SK-N-SH treated with all-trans-retinoic acid at 6 μM for 48 hours (cell line): ENCODE data around the gene KCTD2.
"Not testable (repeated sequence)": the region's sequence is repeated elsewhere in the genome, so short reads cannot be mapped to it uniquely, and the experiment has no call there.

Experiments
- ATAC-seq: fragments of 200-7000 bp; cut with Tn5 transposase; 3 replicates; pipeline ENCODE4 v1.9.1; 2020; ENCODE audit warnings: mild to moderate bottlenecking, moderate library complexity
- ARNTL ChIP-seq: fragments of 450-650 bp; formaldehyde crosslinking; IDR thresholded peaks from 2 replicates; pipeline ENCODE4 v1.5.0; 2020; ENCODE audit warnings: low read depth, mild to moderate bottlenecking, moderate library complexity, borderline replicate concordance
- CREB5 ChIP-seq: fragments of 250-450 bp; sonication (Bioruptor Pico); IDR thresholded peaks from 2 replicates; pipeline ENCODE4 v1.5.1; 2020; ENCODE audit warnings: low read depth, mild to moderate bottlenecking, moderate library complexity
- CSDC2 ChIP-seq: fragments of 250-450 bp; sonication (Bioruptor Pico); IDR thresholded peaks from 2 replicates; pipeline ENCODE4 v1.5.0; 2020; ENCODE audit warnings: mild to moderate bottlenecking, moderate library complexity
- CSRNP3 ChIP-seq: fragments of 250-450 bp; sonication (Bioruptor Pico); IDR thresholded peaks from 2 replicates; pipeline ENCODE4 v1.5.1; 2021; ENCODE audit warnings: mild to moderate bottlenecking, moderate library complexity
- ESRRG ChIP-seq: fragments of 250-450 bp; sonication (Bioruptor Pico); IDR thresholded peaks from 2 replicates; pipeline ENCODE4 v1.6.1; 2021; ENCODE audit warnings: mild to moderate bottlenecking
- GLIS3 ChIP-seq: fragments of 250-450 bp; sonication (Bioruptor Pico); IDR thresholded peaks from 2 replicates; pipeline ENCODE4 v1.5.0; 2020; ENCODE audit warnings: mild to moderate bottlenecking, moderate library complexity
- ISL1 ChIP-seq: fragments of 250-450 bp; sonication (Bioruptor Pico); IDR thresholded peaks from 2 replicates; pipeline ENCODE4 v2.1.2; 2022; ENCODE audit warnings: mild to moderate bottlenecking, moderate library complexity
- OSR1 ChIP-seq: fragments of 250-450 bp; sonication (Bioruptor Pico); IDR thresholded peaks from 2 replicates; pipeline ENCODE4 v1.8.0; 2022; ENCODE audit warnings: moderate library complexity, mild to moderate bottlenecking, inconsistent platforms
- PATZ1 ChIP-seq: fragments of 250-450 bp; sonication (Bioruptor Pico); IDR thresholded peaks from 2 replicates; pipeline ENCODE4 v1.8.0; 2020; ENCODE audit warnings: mild to moderate bottlenecking, moderate library complexity, borderline replicate concordance
- PPARA ChIP-seq: fragments of 250-450 bp; sonication (Bioruptor Pico); IDR thresholded peaks from 2 replicates; pipeline ENCODE4 v1.5.0; 2020; ENCODE audit warnings: mild to moderate bottlenecking, borderline replicate concordance
- RARB ChIP-seq: fragments of 250-450 bp; sonication (Bioruptor Pico); IDR thresholded peaks from 2 replicates; pipeline ENCODE4 v1.8.0; 2021; ENCODE audit warnings: mild to moderate bottlenecking, moderate library complexity
- SNAI2 ChIP-seq: fragments of 250-450 bp; sonication (Bioruptor Pico); IDR thresholded peaks from 2 replicates; pipeline ENCODE4 v1.5.0; 2020; ENCODE audit warnings: mild to moderate bottlenecking, moderate library complexity
- TCF4 ChIP-seq: fragments of 250-450 bp; sonication (Bioruptor Pico); IDR thresholded peaks from 2 replicates; pipeline ENCODE4 v1.8.0; 2021; ENCODE audit warnings: mild to moderate bottlenecking, moderate library complexity, borderline replicate concordance
- TOX ChIP-seq: fragments of 250-450 bp; sonication (Bioruptor Pico); IDR thresholded peaks from 2 replicates; pipeline ENCODE4 v1.8.0; 2021; ENCODE audit warnings: mild to moderate bottlenecking, moderate library complexity, borderline replicate concordance
- TSHZ2 ChIP-seq: fragments of 250-450 bp; sonication (Bioruptor Pico); IDR thresholded peaks from 2 replicates; pipeline ENCODE4 v1.5.0; 2020; ENCODE audit warnings: mild to moderate bottlenecking, moderate library complexity
- ZC3H10 ChIP-seq: fragments of 250-450 bp; sonication (Bioruptor Pico); IDR thresholded peaks from 2 replicates; pipeline ENCODE4 v1.5.1; 2021; ENCODE audit warnings: mild to moderate bottlenecking, moderate library complexity
- ZFP3 ChIP-seq: fragments of 250-450 bp; sonication (Bioruptor Pico); IDR thresholded peaks from 2 replicates; pipeline ENCODE4 v1.5.0; 2020; ENCODE audit warnings: mild to moderate bottlenecking, moderate library complexity
- ZNF565 ChIP-seq: fragments of 450-650 bp; formaldehyde crosslinking; conservative IDR thresholded peaks from 2 replicates; pipeline ENCODE4 v1.5.0; 2020; ENCODE audit warnings: low read depth, mild to moderate bottlenecking, moderate library complexity
- ZNF70 ChIP-seq: fragments of 450-650 bp; formaldehyde crosslinking; IDR thresholded peaks from 2 replicates; pipeline ENCODE4 v1.5.0; 2020; ENCODE audit warnings: mild to moderate bottlenecking, moderate library complexity
- ZNF8 ChIP-seq: fragments of 450-650 bp; formaldehyde crosslinking; IDR thresholded peaks from 2 replicates; pipeline ENCODE4 v1.5.0; 2020; ENCODE audit warnings: mild to moderate bottlenecking, moderate library complexity

KCTD2 gene

GRCh38 chr17:75041656-75042280 is 5.3 kb upstream of the KCTD2 start:
- TF ChIP-seq ZNF70 (no peak), TCF4 (CRISPR knock-in tag) (no peak), PATZ1 (CRISPR knock-in tag) (no peak), ZC3H10 (CRISPR knock-in tag) (no peak), TSHZ2 (CRISPR knock-in tag) (no peak), CSRNP3 (CRISPR knock-in tag) (no peak)
- no peak for ATAC-seq

GRCh38 chr17:75043789-75044188 is 3.2 kb upstream of the KCTD2 start:
- ATAC-seq = not testable (repeated sequence)

- TF ChIP-seq ESRRG (no peak), RARB (no peak), TCF4 (CRISPR knock-in tag) (no peak), ISL1 (CRISPR knock-in tag) (no peak), SNAI2 (CRISPR knock-in tag) (no peak), ZNF8 (CRISPR knock-in tag) (no peak), ZNF565 (CRISPR knock-in tag) (no peak), CSRNP3 (CRISPR knock-in tag) (no peak), CSDC2 (CRISPR knock-in tag) (no peak), CREB5 (CRISPR knock-in tag) (no peak), TOX (CRISPR knock-in tag) (no peak), GLIS3 (CRISPR knock-in tag) (no peak), ZC3H10 (CRISPR knock-in tag) (no peak), TSHZ2 (CRISPR knock-in tag) (no peak), OSR1 (no peak), ZFP3 (CRISPR knock-in tag) (no peak), ARNTL (CRISPR knock-in tag) (no peak), PPARA (CRISPR knock-in tag) (no peak)
- TF ChIP-seq, all 23 proteins: peak for 0
- ATAC-seq = no peak
Measured at GRCh38 chr17:75044716-75045115, 2.3 kb upstream of the KCTD2 start.

GRCh38 chr17:75045946-75046406 is 1.0 kb upstream of the KCTD2 start:
- ATAC-seq = not testable (repeated sequence)
